ENCODE data around the gene SLC6A6.

SLC6A6 gene

GRCh38 chr3:14488286-14489041 lies 86.1 kb downstream of the SLC6A6 start:
- no peak overlapping the region for H4K91ac ChIP-seq (ENCODE audit: low read depth, low read length)
- H2BK12ac ChIP-seq (ENCODE audit: low read length): no peak overlapping the region
- no peak overlapping the region for H3K4me2 ChIP-seq (ENCODE audit: low read length)
- H3K23ac ChIP-seq (ENCODE audit: low read length): no peak overlapping the region
- H3K14ac ChIP-seq (ENCODE audit: low read length): no peak overlapping the region
- no peak overlapping the region for H2BK120ac ChIP-seq (ENCODE audit: insufficient read depth, low read length, poor library complexity)
- no peak overlapping the region for H2AFZ ChIP-seq (ENCODE audit: insufficient read depth, low read length, poor library complexity)
- no peak overlapping the region for H3K27ac ChIP-seq (ENCODE audit: low read depth, low read length)
- H4K12ac ChIP-seq (ENCODE audit: low read depth, low read length): peak overlapping the region; percentile 15
- H3K27me3 ChIP-seq (ENCODE audit: insufficient read depth, low read length): no peaks in the 10 kb centered on the region
- no peaks in the 10 kb centered on the region for H3K79me2 ChIP-seq (ENCODE audit: control insufficient read depth, insufficient read depth, low read length, poor library complexity)
- no peaks in the 10 kb centered on the region for H3K79me1 ChIP-seq (ENCODE audit: low read length)
- H3K4me3 ChIP-seq (ENCODE audit: low read depth, low read length): no peak overlapping the region
- DNase-seq: no peak
- WGBS (ENCODE audit: extremely low coverage, insufficient coverage, insufficient read length): no CpG with 5 or more reads among the region's 7 CpGs
- no peak overlapping the region for H2AK5ac ChIP-seq (ENCODE audit: low read length)
- H3K18ac ChIP-seq (ENCODE audit: low read length): no peak overlapping the region
- H3K9ac ChIP-seq (ENCODE audit: low read length): no peak overlapping the region
- H4K8ac ChIP-seq (ENCODE audit: low read depth, low read length): no peak overlapping the region
- H3K36me3 ChIP-seq (ENCODE audit: control insufficient read depth in 1 of 2, insufficient read depth in 2 of 2, low read length in 2 of 2): peaks cover 39 to 41% of the 10 kb centered on the region in 2 experiments
- peaks cover 2% of the 10 kb centered on the region for H3K9me3 ChIP-seq (ENCODE audit: insufficient read depth, low read depth, low read length)
- H3K4ac ChIP-seq (ENCODE audit: low read depth, low read length): no peak overlapping the region
- H3K4me1 ChIP-seq (ENCODE audit: control insufficient read depth in 1 of 2, insufficient read depth in 2 of 2, low read length in 2 of 2): no peaks in the 10 kb centered on the region
- no peak overlapping the region for H2BK5ac ChIP-seq (ENCODE audit: low read depth, low read length, poor library complexity)

- H3K14ac ChIP-seq (ENCODE audit: low read length): no peak overlapping the region
- H2AFZ ChIP-seq (ENCODE audit: insufficient read depth, low read length, poor library complexity): no peak overlapping the region
- H3K4ac ChIP-seq (ENCODE audit: low read depth, low read length): no peak overlapping the region
- no peak overlapping the region for H3K18ac ChIP-seq (ENCODE audit: low read length)
- H2BK120ac ChIP-seq (ENCODE audit: insufficient read depth, low read length, poor library complexity): no peak overlapping the region
- H2BK12ac ChIP-seq (ENCODE audit: low read length): no peak overlapping the region
- no peak overlapping the region for H2AK5ac ChIP-seq (ENCODE audit: low read length)
- no peak overlapping the region for H3K23ac ChIP-seq (ENCODE audit: low read length)
- H3K79me2 ChIP-seq (ENCODE audit: control insufficient read depth, insufficient read depth, low read length, poor library complexity): no peaks in the 10 kb centered on the region
- H3K4me1 ChIP-seq (ENCODE audit: control insufficient read depth in 1 of 2, insufficient read depth in 2 of 2, low read length in 2 of 2): no peaks in the 10 kb centered on the region
- no CpG with 5 or more reads among the region's 7 CpGs for WGBS (ENCODE audit: extremely low coverage, insufficient coverage, insufficient read length)
- no peak overlapping the region for H2BK5ac ChIP-seq (ENCODE audit: low read depth, low read length, poor library complexity)
- no peak overlapping the region for H4K91ac ChIP-seq (ENCODE audit: low read depth, low read length)
- H3K4me2 ChIP-seq (ENCODE audit: low read length): no peak overlapping the region
- peaks cover 32 to 33% of the 10 kb centered on the region in 2 experiments for H3K36me3 ChIP-seq (ENCODE audit: control insufficient read depth in 1 of 2, insufficient read depth in 2 of 2, low read length in 2 of 2)
- no peak overlapping the region for H4K12ac ChIP-seq (ENCODE audit: low read depth, low read length)
- no peak overlapping the region for H3K4me3 ChIP-seq (ENCODE audit: low read depth, low read length)
- no peaks in the 10 kb centered on the region for H3K79me1 ChIP-seq (ENCODE audit: low read length)
- DNase-seq: no peak
- H4K8ac ChIP-seq (ENCODE audit: low read depth, low read length): no peak overlapping the region
- H3K27ac ChIP-seq (ENCODE audit: low read depth, low read length): no peak overlapping the region
- H3K9ac ChIP-seq (ENCODE audit: low read length): no peak overlapping the region
- peaks cover 4% of the 10 kb centered on the region for H3K9me3 ChIP-seq (ENCODE audit: insufficient read depth, low read depth, low read length)
- H3K27me3 ChIP-seq (ENCODE audit: insufficient read depth, low read length): no peaks in the 10 kb centered on the region
Observed at GRCh38 chr3:14489641-14490040, 87.2 kb downstream of the SLC6A6 start.

- peaks cover 30 to 31% of the 10 kb centered on the region in 2 experiments for H3K36me3 ChIP-seq (ENCODE audit: control insufficient read depth in 1 of 2, insufficient read depth in 2 of 2, low read length in 2 of 2)
- no peaks in the 10 kb centered on the region for H3K79me1 ChIP-seq (ENCODE audit: low read length)
- no peak overlapping the region for H3K27ac ChIP-seq (ENCODE audit: low read depth, low read length)
- no peak overlapping the region for H2BK120ac ChIP-seq (ENCODE audit: insufficient read depth, low read length, poor library complexity)
- H3K9ac ChIP-seq (ENCODE audit: low read length): no peak overlapping the region
- no peak overlapping the region for H2AFZ ChIP-seq (ENCODE audit: insufficient read depth, low read length, poor library complexity)
- H4K8ac ChIP-seq (ENCODE audit: low read depth, low read length): no peak overlapping the region
- no peak for DNase-seq
- H3K4me2 ChIP-seq (ENCODE audit: low read length): no peak overlapping the region
- H2AK5ac ChIP-seq (ENCODE audit: low read length): no peak overlapping the region
- H3K14ac ChIP-seq (ENCODE audit: low read length): no peak overlapping the region
- no peak overlapping the region for H3K4me3 ChIP-seq (ENCODE audit: low read depth, low read length)
- no peak overlapping the region for H3K4ac ChIP-seq (ENCODE audit: low read depth, low read length)
- WGBS (ENCODE audit: extremely low coverage, insufficient coverage, insufficient read length): no CpG with 5 or more reads among the region's 4 CpGs
- H2BK5ac ChIP-seq (ENCODE audit: low read depth, low read length, poor library complexity): no peak overlapping the region
- no peak overlapping the region for H4K12ac ChIP-seq (ENCODE audit: low read depth, low read length)
- H3K27me3 ChIP-seq (ENCODE audit: insufficient read depth, low read length): no peaks in the 10 kb centered on the region
- H3K79me2 ChIP-seq (ENCODE audit: control insufficient read depth, insufficient read depth, low read length, poor library complexity): no peaks in the 10 kb centered on the region
- no peak overlapping the region for H2BK12ac ChIP-seq (ENCODE audit: low read length)
- H3K9me3 ChIP-seq (ENCODE audit: insufficient read depth, low read depth, low read length): peaks cover 4% of the 10 kb centered on the region
- H4K91ac ChIP-seq (ENCODE audit: low read depth, low read length): no peak overlapping the region
- H3K4me1 ChIP-seq (ENCODE audit: control insufficient read depth in 1 of 2, insufficient read depth in 2 of 2, low read length in 2 of 2): no peaks in the 10 kb centered on the region
- no peak overlapping the region for H3K18ac ChIP-seq (ENCODE audit: low read length)
- H3K23ac ChIP-seq (ENCODE audit: low read length): no peak overlapping the region
Observed at GRCh38 chr3:14490255-14490654, 87.8 kb downstream of the SLC6A6 start.

- no peak overlapping the region for H2BK5ac ChIP-seq (ENCODE audit: low read depth, low read length, poor library complexity)
- no CpG with 5 or more reads among the region's 2 CpGs for WGBS (ENCODE audit: extremely low coverage, insufficient coverage, insufficient read length)
- no peaks in the 10 kb centered on the region for H3K79me2 ChIP-seq (ENCODE audit: control insufficient read depth, insufficient read depth, low read length, poor library complexity)
Observed at GRCh38 chr3:14490831-14491230, 88.4 kb downstream of the SLC6A6 start.

More at GRCh38 chr3:14490831-14491230, 88.4 kb downstream of the SLC6A6 start:
- H3K27ac ChIP-seq (ENCODE audit: low read depth, low read length): no peak overlapping the region
- no peak overlapping the region for H3K23ac ChIP-seq (ENCODE audit: low read length)
- H2BK12ac ChIP-seq (ENCODE audit: low read length): no peak overlapping the region
- no peak overlapping the region for H3K18ac ChIP-seq (ENCODE audit: low read length)
- no peak overlapping the region for H4K12ac ChIP-seq (ENCODE audit: low read depth, low read length)
- no peak overlapping the region for H3K14ac ChIP-seq (ENCODE audit: low read length)
- H3K4me1 ChIP-seq (ENCODE audit: control insufficient read depth in 1 of 2, insufficient read depth in 2 of 2, low read length in 2 of 2): no peaks in the 10 kb centered on the region
- H3K27me3 ChIP-seq (ENCODE audit: insufficient read depth, low read length): no peaks in the 10 kb centered on the region
- no peak overlapping the region for H3K4ac ChIP-seq (ENCODE audit: low read depth, low read length)
- H3K79me1 ChIP-seq (ENCODE audit: low read length): no peaks in the 10 kb centered on the region
- H3K36me3 ChIP-seq (ENCODE audit: control insufficient read depth in 1 of 2, insufficient read depth in 2 of 2, low read length in 2 of 2): peaks cover 28% of the 10 kb centered on the region in 2 experiments
- H4K8ac ChIP-seq (ENCODE audit: low read depth, low read length): no peak overlapping the region
- H3K4me2 ChIP-seq (ENCODE audit: low read length): no peak overlapping the region
- no peak overlapping the region for H3K4me3 ChIP-seq (ENCODE audit: low read depth, low read length)
- H3K9ac ChIP-seq (ENCODE audit: low read length): no peak overlapping the region
- no peak overlapping the region for H2AK5ac ChIP-seq (ENCODE audit: low read length)
- no peak overlapping the region for H2BK120ac ChIP-seq (ENCODE audit: insufficient read depth, low read length, poor library complexity)
- H3K9me3 ChIP-seq (ENCODE audit: insufficient read depth, low read depth, low read length): peaks cover 4% of the 10 kb centered on the region
- H4K91ac ChIP-seq (ENCODE audit: low read depth, low read length): no peak overlapping the region
- H2AFZ ChIP-seq (ENCODE audit: insufficient read depth, low read length, poor library complexity): no peak overlapping the region
- peak; percentile 80 to 82 for DNase-seq
